DLD1 (cell line): ENCODE results near the gene PTPN14.

Experiments
- in situ Hi-C: cut with HindIII; loops from 2 replicates; pipeline ENCODE4 v1.10.0; 2017; ENCODE audit warnings: low sequenced_read_pairs

Gene PTPN14

DNA sequence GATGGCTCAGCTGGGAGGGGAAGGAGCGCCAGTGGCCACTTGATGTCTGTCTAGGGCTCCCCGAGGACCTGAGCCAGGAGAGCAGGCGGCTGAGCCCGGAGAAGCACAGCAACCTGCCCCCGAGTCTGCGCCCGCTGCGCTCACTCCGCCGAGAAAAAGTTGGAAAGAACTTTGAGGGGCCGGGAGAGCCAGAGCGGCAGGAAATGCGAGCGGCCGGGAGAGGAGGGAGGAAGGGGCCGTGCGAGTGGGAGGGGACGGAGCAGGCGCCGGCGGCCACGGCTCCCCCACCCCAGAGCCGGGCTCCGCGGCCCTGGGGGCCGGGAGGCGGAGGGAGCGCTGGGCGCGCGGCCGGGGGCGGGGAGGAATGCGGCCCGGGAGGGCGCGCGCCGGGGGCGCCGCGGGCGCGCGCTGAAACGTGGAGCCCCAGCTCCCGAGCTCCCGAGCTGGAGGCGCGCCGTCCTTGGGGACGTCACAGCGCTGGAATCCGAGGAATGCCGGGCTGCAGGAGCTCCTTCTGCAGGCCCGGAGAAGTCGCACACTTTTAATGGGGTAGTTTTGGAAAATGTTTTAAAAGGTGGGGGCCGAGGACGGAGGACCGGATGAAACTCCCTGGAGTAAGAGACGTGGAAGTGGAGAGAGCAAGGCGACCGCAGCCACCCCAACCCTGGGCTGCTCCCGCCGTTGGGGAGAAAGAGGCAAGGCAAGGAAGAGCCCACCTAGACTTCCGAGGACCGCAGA lies at the start of gene PTPN14:
Gene PTPN14, minus strand, starts transcription at position 167 of the 738 bp plus-strand sequence. CDS start 86,799 bp downstream, outside the sequence.
- in situ Hi-C loops, result no loop called here

GRCh38 chr1:214593158-214593557 lies 41.8 kb upstream of the PTPN14 start:
- in situ Hi-C loops, result loop anchor here (25.0 kb wide), 1 partner anchor 256 kb away; no protein-coding TSS in a partner anchor

GRCh38 chr1:214591918-214592317 lies 40.5 kb upstream of the PTPN14 start:
- in situ Hi-C loops, result loop anchor here (25.0 kb wide), 1 partner anchor 255 kb away; no protein-coding TSS in a partner anchor

GRCh38 chr1:214590696-214591095 lies 39.3 kb upstream of the PTPN14 start:
- in situ Hi-C loops, result loop anchor here (25.0 kb wide), 1 partner anchor 253 kb away; no protein-coding TSS in a partner anchor

DNA sequence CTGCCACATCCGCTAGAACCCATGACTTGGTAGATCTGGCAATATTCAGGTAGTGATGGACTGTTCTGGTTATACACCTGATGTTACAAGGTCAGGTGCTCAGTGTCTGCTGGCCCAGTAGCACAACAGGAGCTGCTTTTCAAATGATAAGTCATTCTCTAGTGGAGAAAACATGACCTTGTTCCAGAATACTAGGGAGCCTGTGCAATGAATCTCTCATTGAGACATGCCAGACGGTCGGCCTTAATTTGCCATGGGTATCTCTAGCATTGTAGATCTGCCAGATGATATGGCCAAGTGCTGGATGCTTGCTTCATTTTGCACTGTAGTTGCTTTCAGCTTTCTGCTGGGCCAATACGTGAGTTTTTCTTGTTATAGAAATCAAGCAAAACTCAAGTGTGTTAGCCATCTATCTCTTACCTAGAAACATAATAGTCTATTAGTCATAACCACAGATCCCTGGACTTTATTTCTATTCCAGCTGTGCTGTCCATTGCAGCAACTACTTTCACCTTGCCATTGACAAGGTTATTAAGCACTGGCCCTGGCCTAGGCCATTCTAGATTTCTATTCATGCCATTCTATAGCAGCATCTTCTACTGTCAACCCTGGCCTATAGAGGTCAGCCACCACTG lies 37.7 kb upstream of the PTPN14 start:
- in situ Hi-C loops, result loop anchor here (25.0 kb wide), 1 partner anchor 252 kb away; no protein-coding TSS in a partner anchor

GRCh38 chr1:214587165-214587564 lies 35.8 kb upstream of the PTPN14 start:
- in situ Hi-C loops, result loop anchor here (25.0 kb wide), 1 partner anchor 250 kb away; no protein-coding TSS in a partner anchor

- in situ Hi-C loops, result loop anchor here (25.0 kb wide), 1 partner anchor 249 kb away; no protein-coding TSS in a partner anchor
Measured at GRCh38 chr1:214586621-214587020, 35.2 kb upstream of the PTPN14 start.

DNA sequence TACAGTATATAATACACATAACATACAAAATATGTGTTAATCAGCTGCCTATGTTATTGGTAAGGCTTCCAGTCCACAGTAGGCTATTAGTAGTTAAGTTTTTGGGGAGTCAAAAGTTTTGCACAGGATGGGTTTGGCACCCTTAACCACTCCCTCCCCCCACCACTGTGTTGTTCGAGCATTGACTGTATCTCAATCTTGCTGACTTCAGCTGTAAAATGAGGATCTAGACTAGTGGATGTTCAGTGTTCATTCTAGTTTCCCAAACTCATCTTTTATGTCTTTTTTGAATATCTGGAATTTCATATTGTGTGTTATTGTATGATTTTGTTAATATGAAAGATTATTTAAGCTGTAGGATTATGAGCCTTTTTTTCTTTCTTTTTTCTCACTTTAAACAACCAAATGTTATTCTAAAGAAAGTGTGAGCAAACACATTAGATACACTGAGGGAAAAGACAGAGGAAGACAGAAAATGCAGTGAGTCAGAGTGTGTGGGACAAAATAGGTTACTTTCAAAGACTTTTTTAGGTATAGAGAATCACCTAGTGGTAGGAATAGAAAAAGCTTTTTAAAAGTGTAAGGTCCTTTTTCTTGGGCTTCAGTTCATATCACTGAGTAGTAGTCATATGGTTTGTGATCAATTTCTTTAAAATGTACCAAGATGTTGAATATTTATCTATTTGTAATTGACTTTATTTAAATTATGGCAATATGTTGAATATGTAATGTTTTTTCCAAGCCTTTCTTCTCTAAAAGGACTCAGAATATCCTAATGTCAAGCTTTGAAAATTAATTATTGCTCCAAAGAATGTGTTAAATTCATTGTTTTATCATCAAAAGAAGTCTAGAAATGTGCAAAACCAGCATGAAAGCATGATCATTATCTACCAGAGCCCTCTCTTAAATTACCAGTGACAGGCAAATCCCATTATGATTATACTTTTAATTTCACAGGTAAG lies 33.7 kb upstream of the PTPN14 start:
- in situ Hi-C loops, result loop anchor here (25.0 kb wide), 1 partner anchor 248 kb away; no protein-coding TSS in a partner anchor

- in situ Hi-C loops, result loop anchor here (25.0 kb wide), 1 partner anchor 247 kb away; no protein-coding TSS in a partner anchor
Measured at GRCh38 chr1:214583824-214584554, 32.6 kb upstream of the PTPN14 start.

- in situ Hi-C loops, result loop anchor here (25.0 kb wide), 1 partner anchor 246 kb away; no protein-coding TSS in a partner anchor
Measured at GRCh38 chr1:214583113-214583512, 31.7 kb upstream of the PTPN14 start.

DNA sequence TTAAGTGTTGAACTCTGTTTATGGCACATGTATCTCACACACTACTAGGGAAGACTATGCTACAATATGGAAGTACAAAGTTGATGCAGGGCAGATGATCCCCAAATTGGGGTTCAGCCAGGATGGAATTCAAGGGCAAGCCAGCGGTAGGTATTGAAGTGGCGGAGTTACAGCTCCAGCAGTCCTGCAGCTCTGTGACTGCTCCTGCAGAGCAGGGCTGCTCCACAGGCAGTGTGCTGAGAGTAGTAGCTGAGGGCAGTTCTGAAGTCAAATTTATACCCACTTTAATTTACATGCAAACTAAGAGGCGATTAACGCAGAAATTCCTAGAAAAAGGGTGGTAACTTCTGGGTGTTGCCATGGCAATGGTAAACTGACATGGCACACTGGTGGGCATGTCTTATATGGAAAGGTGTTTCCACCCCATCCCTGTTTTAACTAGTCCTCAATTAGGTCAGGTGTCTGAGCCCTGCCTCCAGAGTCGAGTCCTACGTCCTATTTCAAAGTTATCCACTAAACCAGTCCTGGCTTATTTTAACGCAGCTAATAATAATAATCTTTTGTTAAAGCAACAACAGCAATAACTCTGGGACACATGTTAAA lies 31.0 kb upstream of the PTPN14 start:
- in situ Hi-C loops, result loop anchor here (25.0 kb wide), 1 partner anchor 245 kb away; no protein-coding TSS in a partner anchor

GRCh38 chr1:214581785-214582184 lies 30.4 kb upstream of the PTPN14 start:
- in situ Hi-C loops, result loop anchor here (25.0 kb wide), 1 partner anchor 244 kb away; no protein-coding TSS in a partner anchor

- in situ Hi-C loops, result loop anchor here (25.0 kb wide), 1 partner anchor 242 kb away; no protein-coding TSS in a partner anchor
Measured at GRCh38 chr1:214579183-214579582, 27.8 kb upstream of the PTPN14 start.

DNA sequence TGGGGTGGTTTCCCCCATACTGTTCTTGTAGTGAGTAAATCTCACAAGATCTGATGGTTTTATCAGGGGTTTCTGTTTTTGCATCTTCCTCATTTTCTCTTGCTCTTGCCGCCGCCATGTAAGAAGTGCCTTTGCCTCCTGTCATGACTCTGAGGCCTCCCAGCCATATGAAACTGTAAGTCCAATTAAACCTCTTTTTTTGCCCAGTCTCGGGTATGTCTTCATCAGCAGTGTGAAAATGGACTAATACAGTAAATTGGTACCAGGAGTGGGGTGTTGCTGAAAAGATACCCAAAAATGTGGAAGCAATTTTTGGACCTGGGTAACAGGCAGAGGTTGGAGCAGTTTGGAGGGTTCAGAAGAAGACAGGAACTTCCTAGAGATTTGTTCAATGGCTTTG lies 24.7 kb upstream of the PTPN14 start:
- in situ Hi-C loops, result loop anchor here (25.0 kb wide), 1 partner anchor 239 kb away; no protein-coding TSS in a partner anchor

DNA sequence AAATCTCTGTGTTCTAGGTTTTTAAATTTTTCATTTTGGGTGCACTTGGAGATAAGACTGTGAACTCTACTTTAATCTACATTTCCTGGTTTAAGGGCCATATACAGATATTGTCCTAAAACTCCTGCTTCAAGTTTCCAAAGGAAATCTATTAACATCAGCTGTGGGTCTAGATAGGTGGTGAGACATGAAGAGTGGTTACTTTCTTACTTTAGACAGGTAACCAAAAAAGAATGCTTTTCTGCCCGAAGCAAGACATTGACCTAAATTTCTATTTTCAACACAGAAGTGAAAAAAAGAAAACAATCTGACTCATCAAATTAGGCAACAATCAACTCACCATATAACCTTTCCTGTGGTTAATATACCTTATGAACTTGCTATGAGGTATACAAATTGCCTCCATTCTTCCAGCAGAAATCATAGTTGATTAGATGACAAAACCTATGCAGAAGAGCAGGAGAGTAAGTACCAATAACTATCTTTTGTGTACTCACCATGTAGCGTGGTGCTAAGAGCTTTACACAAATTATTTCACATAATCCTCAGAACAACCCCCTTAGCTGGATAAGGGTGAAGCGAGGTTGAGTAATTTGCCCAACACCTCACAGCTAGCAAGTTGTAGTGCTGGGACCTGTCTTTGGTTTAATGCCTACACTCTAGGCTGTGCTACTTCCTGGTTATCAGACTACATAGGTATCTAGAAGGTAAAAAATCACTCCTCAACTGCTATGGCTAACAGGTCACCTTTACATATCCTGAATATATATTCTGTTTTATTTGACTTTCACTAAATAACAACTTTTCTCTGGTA lies 23.4 kb upstream of the PTPN14 start:
- in situ Hi-C loops, result loop anchor here (25.0 kb wide), 1 partner anchor 238 kb away; no protein-coding TSS in a partner anchor

DNA sequence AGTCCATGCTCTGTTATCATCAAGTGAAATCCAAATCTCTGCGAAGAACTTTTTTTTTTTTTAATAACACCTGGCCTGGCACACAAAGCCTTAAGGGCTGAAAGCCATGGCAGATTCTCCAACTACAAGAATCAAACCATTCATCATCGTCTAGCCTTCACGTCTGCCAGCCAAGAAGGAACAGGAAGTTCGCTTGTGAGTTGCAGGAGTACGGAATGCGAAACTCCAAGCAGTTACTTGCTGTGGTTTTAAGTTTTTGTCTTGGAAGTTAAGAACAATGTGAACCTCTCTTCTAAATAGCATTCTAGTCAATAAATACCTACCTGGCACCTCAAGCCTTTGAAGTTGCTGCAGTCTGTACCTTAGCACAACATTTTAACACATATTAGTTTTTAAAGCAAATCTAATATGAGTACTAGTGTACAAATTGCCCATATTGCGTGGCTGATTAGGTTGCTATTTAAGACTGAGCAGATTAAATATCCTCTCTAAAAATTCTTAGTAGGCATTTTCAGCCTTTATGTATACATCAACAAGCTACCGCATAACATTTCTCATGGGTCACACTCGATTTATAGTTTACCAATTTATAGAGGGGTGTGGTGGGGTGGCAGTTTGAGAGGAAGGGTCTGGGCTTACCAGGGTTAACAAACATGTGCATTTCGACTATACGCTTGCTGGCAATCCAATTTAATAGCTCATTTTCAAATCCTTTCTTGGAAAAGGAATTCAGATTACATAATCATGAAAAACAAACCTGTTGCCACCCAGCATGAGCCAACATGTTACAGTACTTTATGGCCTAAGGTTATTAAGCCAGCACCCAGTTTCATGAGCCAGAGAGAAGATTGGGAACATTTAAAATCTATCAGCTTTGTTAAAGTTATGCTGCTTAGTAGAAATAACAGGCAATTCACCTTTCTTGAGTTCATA lies 22.2 kb upstream of the PTPN14 start:
- in situ Hi-C loops, result no loop called here

- in situ Hi-C loops, result no loop called here
Measured at GRCh38 chr1:214571281-214571680, 19.9 kb upstream of the PTPN14 start.
